SJCRH30 (cell line): Measurements from ENCODE around the gene GPR18. TPM values are rescaled to one million over a fixed set of nuclear protein-coding genes. Genes with fewer than 3 reads are reported as not detected.

Source experiments
- DNase-seq, 2 experiments: peaks; one replicate each; pipeline ENCODE4 v3.0.0-alpha.2; 2015 to 2020
- H3K27ac ChIP-seq: fragments of 250-450 bp; sonication (Bioruptor Pico); 2 replicates; pipeline ENCODE4 v1.5.1; 2020; ENCODE audit warnings: mild to moderate bottlenecking, moderate library complexity
- H3K27me3 ChIP-seq: fragments of 250-450 bp; sonication (Bioruptor Pico); 2 replicates; pipeline ENCODE4 v1.5.1; 2020; ENCODE audit warnings: mild to moderate bottlenecking, moderate library complexity
- H3K36me3 ChIP-seq: fragments of 250-450 bp; sonication (Bioruptor Pico); 2 replicates; pipeline ENCODE4 v1.5.1; 2020; ENCODE audit warnings: mild to moderate bottlenecking, moderate library complexity
- H3K4me1 ChIP-seq: fragments of 250-450 bp; sonication (Bioruptor Pico); 2 replicates; pipeline ENCODE4 v1.5.1; 2020; ENCODE audit warnings: mild to moderate bottlenecking, moderate library complexity
- H3K4me3 ChIP-seq: fragments of 250-450 bp; sonication (Bioruptor Pico); 2 replicates; pipeline ENCODE4 v1.5.1; 2020; ENCODE audit warnings: mild to moderate bottlenecking, moderate library complexity
- H3K9me3 ChIP-seq: fragments of 250-450 bp; sonication (Bioruptor Pico); replicated peaks from 2 replicates; pipeline ENCODE4 v1.5.1; 2020; ENCODE audit warnings: mild to moderate bottlenecking, moderate library complexity
- total RNA-seq: library from RNA; depleted of rRNA; stranded (reverse); fragments of >200 nt; shearing (Covaris generic); gene quantifications from 2 replicates; pipeline ENCODE4 v1.2.3, GENCODE V29; 2014

GPR18 gene
- total RNA-seq, 1 experiment from 2014 or later = not detected

DNA sequence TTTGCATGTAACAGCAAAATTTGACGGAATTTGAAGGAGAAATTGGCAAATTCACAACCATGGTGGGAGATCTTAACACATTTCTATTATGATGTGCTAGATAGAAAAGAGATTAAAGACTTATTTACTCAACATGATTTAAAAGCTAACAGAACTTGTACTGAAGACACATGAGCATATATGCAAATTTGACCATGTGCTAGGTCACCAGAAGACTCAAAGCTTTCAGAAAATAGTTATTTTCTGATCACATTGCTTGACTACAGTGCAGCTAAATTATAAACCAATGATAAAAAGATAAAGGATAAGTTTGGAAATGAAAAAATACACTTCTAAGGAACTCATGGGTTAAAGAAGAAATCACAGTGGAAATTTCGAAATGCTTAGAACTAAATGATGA, 39.9 kb upstream of the GPR18 start:
- no peaks in the 10 kb centered on the region for H3K27me3 ChIP-seq
- H3K4me1 ChIP-seq = no peaks in the 10 kb centered on the region; the same call in 1 of the 2 replicates
- H3K9me3 ChIP-seq = no peaks in the 10 kb centered on the region
- DNase-seq = no peak
- no peaks in the 10 kb centered on the region for H3K36me3 ChIP-seq
- H3K4me3 ChIP-seq = no peak overlapping the region
- H3K27ac ChIP-seq = no peak overlapping the region

DNA sequence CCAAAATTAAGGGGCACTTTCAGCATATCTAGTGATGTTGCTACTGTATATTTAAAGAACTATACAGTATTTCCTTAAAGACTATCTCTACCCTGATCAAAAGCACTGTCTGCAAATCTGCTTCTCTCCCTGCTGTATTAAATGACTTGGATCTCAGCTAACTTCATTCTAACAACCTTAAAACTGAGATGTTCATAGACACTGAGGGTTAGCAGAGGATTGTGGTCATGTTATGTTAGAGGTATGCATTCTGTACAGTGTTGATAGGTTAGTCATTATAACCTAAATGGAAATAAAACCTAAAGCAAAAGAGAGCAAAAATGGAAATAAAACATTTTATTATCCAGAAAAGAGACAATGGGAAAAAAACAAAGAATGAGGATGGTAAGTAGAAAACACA, 39.2 kb upstream of the GPR18 start:
- Histone ChIP-seq H3K9me3 (no peaks in the 10 kb centered on the region), H3K4me3 (no peak overlapping the region), H3K27me3 (no peaks in the 10 kb centered on the region), H3K27ac (no peak overlapping the region), H3K36me3 (no peaks in the 10 kb centered on the region), H3K4me1 (no peaks in the 10 kb centered on the region; the same call in 1 of the 2 replicates)
- DNase-seq = no peak

DNA sequence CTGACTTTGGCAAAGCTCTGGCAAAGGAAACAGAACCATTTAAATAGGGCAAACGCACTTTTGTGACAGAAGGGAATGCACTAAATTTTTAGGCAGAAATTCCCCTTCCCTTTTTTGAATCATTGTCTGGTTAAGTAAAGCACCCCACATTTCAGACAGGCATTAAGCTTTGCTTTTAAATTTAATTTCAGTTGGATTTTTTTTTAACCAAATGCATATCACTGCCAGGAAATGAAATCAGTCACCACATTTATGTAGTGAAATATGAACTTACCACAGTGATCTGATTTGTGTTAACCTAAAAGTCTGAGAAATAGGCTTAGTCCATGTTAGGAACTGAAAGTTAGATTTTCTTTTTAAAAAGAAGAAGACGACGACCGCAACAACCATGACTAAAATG, 38.2 kb upstream of the GPR18 start:
- H3K27me3 ChIP-seq = no peaks in the 10 kb centered on the region
- no peak for DNase-seq
- H3K27ac ChIP-seq = no peak overlapping the region

DNA sequence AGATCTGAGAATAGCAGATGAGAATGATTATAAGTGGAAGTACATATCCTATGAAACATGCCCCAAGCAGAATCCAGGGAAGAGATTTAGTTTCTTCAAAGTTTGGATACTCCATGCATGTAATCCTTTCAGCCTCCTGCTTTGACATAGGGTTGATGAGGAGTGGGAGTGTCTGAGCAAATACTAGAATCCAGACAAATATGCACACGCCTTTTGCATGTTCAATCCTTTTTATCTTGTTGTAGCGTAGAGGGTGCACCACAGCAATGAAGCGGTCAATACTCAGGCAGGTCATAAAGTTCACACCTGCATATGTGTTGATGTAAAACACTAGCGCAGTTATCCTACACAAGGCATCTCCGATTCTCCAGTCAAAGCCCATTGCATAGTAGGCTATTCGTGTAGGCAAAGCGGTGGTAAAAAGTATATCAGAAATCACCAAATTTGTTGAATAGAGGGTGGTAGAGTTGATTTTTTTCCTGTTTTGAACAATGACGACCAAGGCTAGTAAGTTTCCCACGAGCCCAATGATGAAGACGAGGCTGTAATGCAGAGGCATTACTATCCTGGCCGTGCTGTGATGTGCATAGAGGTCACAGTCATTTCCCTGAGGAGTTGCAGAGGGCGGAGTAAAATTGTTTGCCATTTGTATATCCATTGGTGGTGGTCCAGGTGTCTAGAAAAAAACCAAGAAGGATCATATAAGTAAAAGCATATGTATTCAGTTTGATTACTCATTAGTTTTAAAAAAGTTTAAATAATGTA, 37.5 kb upstream of the GPR18 start:
- DNase-seq = no peak
- Histone ChIP-seq H3K9me3 (no peaks in the 10 kb centered on the region), H3K4me3 (no peak overlapping the region), H3K27ac (no peak overlapping the region), H3K27me3 (no peaks in the 10 kb centered on the region), H3K36me3 (no peaks in the 10 kb centered on the region), H3K4me1 (no peaks in the 10 kb centered on the region; the same call in 1 of the 2 replicates)

More for the DNA sequence above, 38.2 kb upstream of the GPR18 start:
- H3K9me3 ChIP-seq = no peaks in the 10 kb centered on the region
- no peak overlapping the region for H3K4me3 ChIP-seq
- no peaks in the 10 kb centered on the region for H3K36me3 ChIP-seq
- no peaks in the 10 kb centered on the region; the same call in 1 of the 2 replicates for H3K4me1 ChIP-seq

DNA sequence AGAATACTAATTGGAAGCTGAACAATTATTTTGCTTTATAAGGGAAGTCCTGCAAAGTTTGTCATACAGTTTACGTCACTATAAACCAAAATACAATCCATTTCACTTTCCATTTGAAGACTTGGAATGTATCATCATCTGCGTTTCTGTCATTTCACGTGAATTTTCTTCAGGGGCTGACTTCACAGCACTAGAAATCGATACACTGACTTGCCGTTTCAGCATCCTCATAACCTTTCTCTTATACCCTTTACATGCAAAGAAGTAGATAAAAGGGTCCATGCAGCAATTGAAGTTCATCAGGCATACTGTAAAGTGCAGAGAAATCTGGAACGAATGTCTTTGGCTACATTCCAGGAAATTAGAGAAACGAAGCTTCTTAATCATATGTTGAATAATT, 36.8 kb upstream of the GPR18 start:
- Histone ChIP-seq H3K36me3 (no peaks in the 10 kb centered on the region), H3K27me3 (no peaks in the 10 kb centered on the region), H3K4me3 (no peak overlapping the region), H3K27ac (no peak overlapping the region), H3K4me1 (no peaks in the 10 kb centered on the region; the same call in 1 of the 2 replicates), H3K9me3 (no peaks in the 10 kb centered on the region)
- DNase-seq = no peak

DNA sequence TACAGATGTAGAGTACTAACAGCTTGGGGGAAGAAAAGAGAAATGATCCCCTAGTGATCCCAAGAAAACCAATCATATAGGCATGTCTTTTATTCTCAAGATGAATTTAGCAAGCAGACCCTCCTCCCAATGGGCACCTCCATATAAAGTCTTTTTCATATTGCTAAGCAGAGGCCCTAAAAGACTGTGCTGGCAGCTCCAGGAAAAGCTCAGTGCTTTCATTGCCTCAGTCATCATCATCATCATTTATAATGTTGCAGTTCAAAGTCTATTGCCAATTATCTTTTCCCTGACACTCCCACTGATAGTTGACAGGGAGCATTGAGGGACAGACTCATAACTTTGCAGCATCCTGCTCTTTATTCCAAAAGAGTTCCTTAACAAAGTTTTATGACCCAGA, 36.0 kb upstream of the GPR18 start:
- no peaks in the 10 kb centered on the region for H3K9me3 ChIP-seq
- no peak for DNase-seq
- no peak overlapping the region for H3K4me3 ChIP-seq
- H3K27ac ChIP-seq = no peak overlapping the region
- H3K27me3 ChIP-seq = no peaks in the 10 kb centered on the region
- H3K4me1 ChIP-seq = no peaks in the 10 kb centered on the region; the same call in 1 of the 2 replicates
- no peaks in the 10 kb centered on the region for H3K36me3 ChIP-seq

DNA sequence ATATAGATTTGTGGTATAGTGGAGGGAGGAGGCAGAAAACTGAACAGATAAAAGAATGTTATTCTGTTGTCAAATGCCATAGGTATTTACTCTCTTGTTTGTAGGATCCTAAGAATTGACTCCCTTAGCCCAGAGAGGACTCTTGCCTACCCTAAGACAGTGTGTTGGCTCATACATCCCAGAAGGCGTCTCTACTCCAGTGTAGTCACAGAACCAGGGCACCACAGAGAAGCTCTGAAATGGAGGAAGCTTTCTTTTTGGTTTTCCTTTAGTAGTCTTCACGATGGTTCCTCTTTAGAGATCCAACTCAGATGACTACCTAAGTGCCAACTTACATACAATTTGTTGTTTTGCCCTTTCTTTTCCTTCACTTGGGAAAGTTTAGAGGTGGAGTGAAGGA, 35.0 kb upstream of the GPR18 start:
- no peak overlapping the region for H3K27ac ChIP-seq
- H3K4me1 ChIP-seq = no peaks in the 10 kb centered on the region; the same call in 1 of the 2 replicates
- no peaks in the 10 kb centered on the region for H3K36me3 ChIP-seq
- no peak for DNase-seq
- no peaks in the 10 kb centered on the region for H3K9me3 ChIP-seq
- no peaks in the 10 kb centered on the region for H3K27me3 ChIP-seq
- no peak overlapping the region for H3K4me3 ChIP-seq

DNA sequence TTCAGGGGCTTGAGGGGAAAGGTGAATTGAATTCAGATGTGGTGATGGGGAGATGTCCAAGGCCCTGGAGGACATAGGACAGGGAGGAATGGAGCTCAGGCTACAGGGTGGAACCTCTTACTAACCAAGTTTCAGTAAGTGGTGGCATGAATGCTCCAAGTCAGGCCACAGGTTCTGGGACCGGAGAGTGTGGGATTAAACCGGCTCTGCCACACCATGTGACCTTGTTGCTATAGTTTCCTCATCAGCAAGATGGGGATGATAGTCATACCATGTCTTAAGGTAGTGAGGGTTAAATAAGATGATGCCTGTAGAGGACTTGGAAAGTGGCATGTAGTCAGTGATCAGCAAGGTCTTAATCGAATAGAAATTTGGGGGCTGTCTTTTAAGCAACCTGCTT, 32.7 kb upstream of the GPR18 start:
- no peaks in the 10 kb centered on the region for H3K27me3 ChIP-seq
- DNase-seq = no peak

DNA sequence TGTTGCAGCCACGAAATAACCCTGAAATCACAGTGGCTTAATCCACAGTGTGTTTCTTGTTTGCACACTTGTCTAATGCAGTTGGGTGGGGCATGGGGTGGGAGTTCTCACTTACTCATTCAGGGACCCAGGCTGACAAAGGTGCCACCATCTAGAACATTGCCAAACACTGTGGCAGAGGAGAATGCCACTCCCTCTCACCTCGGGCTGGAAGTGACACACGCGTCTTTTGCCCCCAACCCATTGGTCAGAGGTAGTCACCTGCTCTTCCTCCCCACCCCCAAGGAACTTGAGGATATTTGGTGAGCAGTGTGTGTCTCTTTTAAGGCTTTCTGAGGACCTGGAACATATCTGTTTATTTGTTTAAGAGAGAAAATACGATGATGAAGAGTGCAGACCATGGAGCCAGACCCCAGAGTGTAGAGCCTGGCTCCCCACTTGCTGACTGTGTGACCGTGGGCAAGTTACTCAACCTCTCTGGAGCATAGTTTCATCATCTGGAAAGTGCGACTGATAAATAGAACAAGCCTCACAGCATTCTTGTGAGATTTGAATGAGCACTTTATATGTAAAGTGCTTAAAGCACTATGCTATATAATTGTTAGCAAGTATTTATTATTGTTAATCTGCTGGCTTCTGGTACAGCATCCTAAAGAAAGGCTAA, 31.6 kb upstream of the GPR18 start:
- Histone ChIP-seq H3K4me3 (no peak overlapping the region), H3K4me1 (no peaks in the 10 kb centered on the region), H3K9me3 (no peaks in the 10 kb centered on the region), H3K36me3 (0 out of 2 replicates have a peak, but pooled peaks cover 3% of the 10 kb centered on the region), H3K27me3 (no peaks in the 10 kb centered on the region), H3K27ac (no peak overlapping the region)
- no peak for DNase-seq

More for the DNA sequence above, 32.7 kb upstream of the GPR18 start:
- Histone ChIP-seq H3K36me3 (0 out of 2 replicates have a peak, but pooled peaks cover 3% of the 10 kb centered on the region), H3K4me3 (no peak overlapping the region), H3K9me3 (no peaks in the 10 kb centered on the region), H3K27ac (no peak overlapping the region), H3K4me1 (no peaks in the 10 kb centered on the region)

DNA sequence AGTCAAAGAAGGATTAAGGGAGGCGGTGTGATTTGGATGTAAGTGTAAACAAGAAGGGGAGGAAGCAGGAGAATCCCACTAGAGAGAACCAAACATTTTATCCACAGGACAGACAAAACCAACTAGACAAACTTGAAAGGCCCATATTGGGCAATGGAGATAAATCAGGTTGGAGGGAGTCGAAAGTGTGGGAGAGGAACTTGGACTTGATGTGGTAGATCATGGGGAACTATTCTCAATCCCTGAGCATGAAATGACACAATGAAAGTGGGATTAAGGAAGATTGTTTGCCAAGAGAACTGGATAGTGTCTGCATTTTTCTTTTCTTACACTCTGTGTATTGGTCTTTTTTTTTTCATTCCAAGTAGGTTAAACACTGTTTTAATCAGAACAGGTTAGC, 31.1 kb upstream of the GPR18 start:
- Histone ChIP-seq H3K9me3 (no peaks in the 10 kb centered on the region), H3K4me1 (no peaks in the 10 kb centered on the region), H3K4me3 (no peak overlapping the region), H3K36me3 (0 out of 2 replicates have a peak, but pooled peaks cover 3% of the 10 kb centered on the region), H3K27ac (no peak overlapping the region), H3K27me3 (no peaks in the 10 kb centered on the region)
- DNase-seq = no peak

DNA sequence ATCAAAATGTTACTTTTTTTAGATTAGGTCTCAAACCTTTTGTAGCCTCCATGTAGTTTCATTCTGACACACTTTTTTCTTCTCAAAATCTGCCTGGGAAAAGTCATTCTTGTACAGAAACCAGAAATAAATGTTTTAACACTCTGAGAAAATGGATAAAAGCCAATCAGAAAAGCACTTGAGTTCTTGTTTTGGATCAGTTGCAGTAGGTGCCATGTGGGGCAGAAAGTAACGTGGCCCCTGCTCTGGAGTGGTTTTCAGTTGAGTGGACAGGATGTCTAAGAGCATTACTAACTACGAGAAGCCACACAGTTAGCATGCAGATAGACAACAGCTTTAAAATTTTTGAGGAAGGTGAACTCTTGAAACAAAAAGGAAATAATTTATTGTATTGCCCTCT, 29.9 kb upstream of the GPR18 start:
- Histone ChIP-seq H3K9me3 (no peaks in the 10 kb centered on the region), H3K4me1 (no peaks in the 10 kb centered on the region), H3K27ac (no peak overlapping the region), H3K4me3 (no peak overlapping the region), H3K36me3 (peaks cover 3% of the 10 kb centered on the region; the same call in 1 of the 2 replicates), H3K27me3 (no peaks in the 10 kb centered on the region)
- DNase-seq = no peak

DNA sequence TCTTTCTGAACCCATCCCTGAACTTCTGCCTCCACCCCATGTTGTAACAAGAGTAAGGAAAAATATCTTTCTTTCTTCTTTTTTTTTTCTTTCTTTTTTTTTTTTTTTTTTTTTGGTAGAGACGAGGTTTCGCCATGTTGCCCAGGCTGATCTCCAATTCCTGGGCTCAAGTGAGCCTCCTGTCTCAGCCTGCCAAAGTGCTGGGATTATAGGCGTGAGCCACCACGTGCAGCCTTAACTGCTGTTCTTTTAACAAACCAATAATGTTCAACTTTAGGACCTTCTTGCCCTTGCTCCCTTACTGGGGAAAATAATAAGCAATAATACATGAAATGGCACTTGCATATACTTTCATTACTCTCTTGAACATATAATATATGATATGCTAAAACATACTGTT, 29.4 kb upstream of the GPR18 start:
- no peaks in the 10 kb centered on the region for H3K27me3 ChIP-seq
- no peak overlapping the region for H3K27ac ChIP-seq
- H3K9me3 ChIP-seq = no peaks in the 10 kb centered on the region
- DNase-seq = no peak
- H3K4me3 ChIP-seq = no peak overlapping the region
- peaks cover 3% of the 10 kb centered on the region; the same call in 1 of the 2 replicates for H3K36me3 ChIP-seq
- no peaks in the 10 kb centered on the region for H3K4me1 ChIP-seq

DNA sequence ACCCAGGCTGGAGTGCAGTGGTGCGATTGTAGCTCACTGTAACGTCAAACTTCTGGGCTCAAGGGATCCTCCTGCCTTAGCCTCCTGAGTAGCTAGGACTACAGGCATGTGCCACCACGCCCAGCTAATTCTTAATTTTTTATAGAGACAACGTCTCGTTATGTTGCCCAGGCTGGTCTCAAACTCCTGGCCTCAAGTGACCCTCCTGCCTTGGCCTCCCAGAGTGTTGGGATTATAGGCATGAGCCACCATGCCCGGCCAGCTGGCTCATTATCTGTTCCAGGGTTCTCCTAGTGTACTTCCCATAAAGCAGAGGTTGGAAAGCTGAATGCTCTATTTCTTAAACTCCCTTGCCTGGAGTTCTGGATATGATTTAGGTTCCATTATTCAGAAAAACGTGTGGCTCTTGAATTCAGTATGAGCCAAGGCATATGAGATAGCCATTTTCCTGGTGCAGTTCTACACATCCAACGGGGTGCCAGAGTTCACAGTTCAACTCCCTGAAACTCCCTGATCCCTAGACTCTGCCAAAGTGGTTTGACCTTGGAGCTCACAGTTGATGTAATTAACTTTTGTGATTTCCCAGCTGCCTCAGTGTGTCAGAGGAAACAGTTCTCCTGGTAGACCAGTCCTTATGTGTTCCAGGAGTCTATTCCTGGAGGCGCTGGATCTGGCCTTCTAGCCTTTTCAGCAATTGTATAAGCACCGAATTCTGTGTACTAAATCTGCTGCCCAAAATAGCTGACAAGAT, 27.4 kb upstream of the GPR18 start:
- no peaks in the 10 kb centered on the region for H3K27me3 ChIP-seq
- no peak for DNase-seq

DNA sequence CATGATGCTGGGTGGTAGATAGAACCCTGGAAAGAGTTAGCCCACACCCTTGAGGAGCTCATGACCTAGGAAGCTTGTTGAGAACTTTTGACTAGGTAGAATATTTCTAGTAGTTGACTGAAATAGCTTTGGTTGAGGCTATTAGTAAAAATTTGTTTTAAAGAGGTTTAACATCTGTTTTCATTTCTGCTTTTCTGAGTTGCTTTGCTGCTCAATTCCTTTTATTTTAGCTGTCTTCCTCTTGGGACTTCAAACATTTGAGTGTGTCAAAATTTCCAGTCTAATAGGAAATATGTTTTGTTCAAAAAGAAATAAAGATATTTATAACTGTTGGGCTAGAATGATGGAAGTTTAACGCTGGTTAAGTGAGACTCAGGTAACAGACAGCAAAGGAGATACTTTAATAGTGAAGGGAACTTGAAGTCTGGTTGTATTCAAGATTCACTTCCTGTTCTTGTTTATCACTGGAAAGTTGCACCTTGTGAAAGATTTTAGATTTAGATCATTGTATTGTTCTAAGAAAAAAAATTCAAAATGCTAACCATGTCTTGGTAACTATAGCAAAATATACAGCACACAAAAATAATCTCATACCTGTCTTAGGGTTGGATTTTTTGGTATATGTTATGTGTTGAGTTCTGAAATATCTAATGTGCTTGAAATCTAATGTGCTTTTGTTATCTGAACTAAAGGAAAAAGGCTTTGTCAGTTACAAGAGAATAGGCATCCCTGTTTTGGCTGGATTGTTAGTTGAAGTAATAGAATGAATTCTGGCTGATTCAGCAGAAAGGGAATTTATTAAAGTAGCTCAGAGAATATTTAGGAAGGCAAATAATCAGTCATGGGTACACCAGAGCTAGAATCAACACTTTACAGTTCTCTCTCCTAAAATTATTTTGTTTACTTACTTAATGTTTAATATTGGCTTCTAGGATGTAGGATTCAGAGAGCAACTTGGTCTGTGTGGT, 24.4 kb upstream of the GPR18 start:
- no peaks in the 10 kb centered on the region for H3K9me3 ChIP-seq
- H3K4me3 ChIP-seq = no peak overlapping the region
- H3K4me1 ChIP-seq = no peaks in the 10 kb centered on the region
- peaks cover 2% of the 10 kb centered on the region; the same call in 1 of the 2 replicates for H3K36me3 ChIP-seq
- DNase-seq = no peak
- no peak overlapping the region for H3K27ac ChIP-seq
- H3K27me3 ChIP-seq = no peaks in the 10 kb centered on the region

More for the DNA sequence above, 27.4 kb upstream of the GPR18 start:
- Histone ChIP-seq H3K4me3 (no peak overlapping the region), H3K9me3 (no peaks in the 10 kb centered on the region), H3K36me3 (peaks cover 3% of the 10 kb centered on the region; the same call in 1 of the 2 replicates), H3K4me1 (no peaks in the 10 kb centered on the region), H3K27ac (no peak overlapping the region)
